Kidney (tissue), 14 donors: Measurements from ENCODE around the gene NEO1. TPM values are rescaled to one million over a fixed set of nuclear protein-coding genes. Genes with fewer than 3 reads are reported as not detected.

Experiments used
- DNase-seq, 5 donors: peaks; one replicate each; pipeline ENCODE4 v3.0.0-alpha.2; 2013 to 2020
- FAIRE-seq: peaks from 2 replicates; lab custom pipeline; 2012; peaks lifted over from hg19 to GRCh38; lab: Jason Lieb, UNC
- H3K27ac ChIP-seq, 2 donors: one replicate each; pipeline ENCODE4 v1.7.0; 2013; ENCODE audit warnings: low read depth in 2 of 2, low read length in 2 of 2, inconsistent platforms in 1 of 2
- H3K27me3 ChIP-seq: one replicate; pipeline ENCODE4 v1.7.1; 2013; ENCODE audit warnings: low read length, inconsistent platforms; ENCODE audit not compliant: control insufficient read depth, insufficient read depth
- H3K36me3 ChIP-seq, 3 donors: one replicate each; pipeline versions ENCODE4 v1.7.0 to v1.7.1; 2013; ENCODE audit warnings: low read length in 3 of 3, control low read depth in 1 of 3, inconsistent platforms in 1 of 3; ENCODE audit not compliant: insufficient read depth in 3 of 3, control insufficient read depth in 2 of 3
- H3K4me1 ChIP-seq, 3 donors: one replicate each; pipeline versions ENCODE4 v1.7.0 to v1.7.1; 2013; ENCODE audit warnings: low read length in 3 of 3, inconsistent platforms in 1 of 3, low read depth in 1 of 3; ENCODE audit not compliant: control insufficient read depth in 2 of 3, insufficient read depth in 2 of 3
- H3K4me3 ChIP-seq, 3 donors: one replicate each; pipeline versions ENCODE4 v1.7.0 to v1.8.1; 2013; ENCODE audit warnings: low read length in 3 of 3, control low read depth in 1 of 3, inconsistent platforms in 1 of 3
- H3K9ac ChIP-seq, 3 donors: one replicate each; pipeline versions ENCODE4 v1.7.0 to v1.7.1; 2013; ENCODE audit warnings: low read length in 3 of 3, control low read depth in 1 of 3, inconsistent platforms in 1 of 3
- H3K9me3 ChIP-seq, 3 donors: one replicate each; pipeline versions ENCODE4 v1.7.0 to v1.7.1; 2013; ENCODE audit warnings: low read length in 3 of 3, control low read depth in 1 of 3, inconsistent platforms in 1 of 3; ENCODE audit not compliant: control insufficient read depth in 2 of 3, insufficient read depth in 1 of 3
- intact Hi-C: fragments of 100-400 bp; cut with DNase I; formaldehyde crosslinking; loops from one replicate; pipeline ENCODE4 v1.11.1; 2022
- polyA plus RNA-seq: library from polyadenylated mRNA; stranded (reverse); fragments of 350-450 nt; fragmentation: Illumina TruSeq; extraction: RNeasy Lipid Tissue Mini Kit (QIAGEN cat#74804); gene quantifications from one replicate; pipeline ENCODE4 v1.2.3, GENCODE V29; 2014; ENCODE audit warnings: low read depth, low replicate concordance; ENCODE audit not compliant: insufficient read depth
- total RNA-seq: library from RNA; stranded (reverse); fragmentation: NEBNext Ultra II Directional; extraction: Animal tissue kit (Norgen Biotek cat#: 25700); gene quantifications from one replicate; pipeline ENCODE4 v1.2.1, GENCODE V29; 2021
- TF ChIP-seq, protein P1 (sequence below): IDR thresholded peaks from 3 replicates; pipeline ENCODE4 v1.5.1; 2012; ENCODE audit warnings: mild to moderate bottlenecking, moderate library complexity, borderline replicate concordance; ENCODE audit not compliant: insufficient read depth; ENCODE audit errors: extremely low read depth
- donor health status: control.
- donor health status: control.
- donor health status: control.
- donor health status: control.
- donor health status: control.
- donor health status: DM: yes; HTN: yes; CAD: no.
- donor health status: Normal renal cell carcinoma (clear cell type).

NEO1 gene
- total and polyA plus RNA-seq, 2 donors from 2014 or later, result 12.4 to 43.3 TPM

- Histone ChIP-seq H3K27ac (no peak overlapping the region), H3K4me1 (no peaks in the 10 kb centered on the region)
- FAIRE-seq, result no peak
Observed at GRCh38 chr15:73005446-73005845, 46.8 kb upstream of the NEO1 start.

GRCh38 chr15:73006523-73006922 lies 45.7 kb upstream of the NEO1 start:
- DNase-seq (no peak), FAIRE-seq (no peak)
- Histone ChIP-seq H3K9ac (no peak overlapping the region), H3K4me3 (no peak overlapping the region), H3K9me3 (no peaks in the 10 kb centered on the region), H3K36me3 (no peaks in the 10 kb centered on the region), H3K27me3 (no peaks in the 10 kb centered on the region), H3K27ac (no peak overlapping the region), H3K4me1 (no peaks in the 10 kb centered on the region)
- TF ChIP-seq, protein P1, sequence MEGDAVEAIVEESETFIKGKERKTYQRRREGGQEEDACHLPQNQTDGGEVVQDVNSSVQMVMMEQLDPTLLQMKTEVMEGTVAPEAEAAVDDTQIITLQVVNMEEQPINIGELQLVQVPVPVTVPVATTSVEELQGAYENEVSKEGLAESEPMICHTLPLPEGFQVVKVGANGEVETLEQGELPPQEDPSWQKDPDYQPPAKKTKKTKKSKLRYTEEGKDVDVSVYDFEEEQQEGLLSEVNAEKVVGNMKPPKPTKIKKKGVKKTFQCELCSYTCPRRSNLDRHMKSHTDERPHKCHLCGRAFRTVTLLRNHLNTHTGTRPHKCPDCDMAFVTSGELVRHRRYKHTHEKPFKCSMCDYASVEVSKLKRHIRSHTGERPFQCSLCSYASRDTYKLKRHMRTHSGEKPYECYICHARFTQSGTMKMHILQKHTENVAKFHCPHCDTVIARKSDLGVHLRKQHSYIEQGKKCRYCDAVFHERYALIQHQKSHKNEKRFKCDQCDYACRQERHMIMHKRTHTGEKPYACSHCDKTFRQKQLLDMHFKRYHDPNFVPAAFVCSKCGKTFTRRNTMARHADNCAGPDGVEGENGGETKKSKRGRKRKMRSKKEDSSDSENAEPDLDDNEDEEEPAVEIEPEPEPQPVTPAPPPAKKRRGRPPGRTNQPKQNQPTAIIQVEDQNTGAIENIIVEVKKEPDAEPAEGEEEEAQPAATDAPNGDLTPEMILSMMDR, result no peak
- intact Hi-C loops, result no loop called here

More at GRCh38 chr15:73005446-73005845, 46.8 kb upstream of the NEO1 start:
- no peaks in the 10 kb centered on the region for H3K27me3 ChIP-seq
- DNase-seq, result no peak
- H3K9me3 ChIP-seq, result no peaks in the 10 kb centered on the region
- no peak overlapping the region for H3K4me3 ChIP-seq
- H3K36me3 ChIP-seq, result no peaks in the 10 kb centered on the region
- TF ChIP-seq, protein P1, result no peak
- intact Hi-C loops, result no loop called here
- H3K9ac ChIP-seq, result no peak overlapping the region

DNA sequence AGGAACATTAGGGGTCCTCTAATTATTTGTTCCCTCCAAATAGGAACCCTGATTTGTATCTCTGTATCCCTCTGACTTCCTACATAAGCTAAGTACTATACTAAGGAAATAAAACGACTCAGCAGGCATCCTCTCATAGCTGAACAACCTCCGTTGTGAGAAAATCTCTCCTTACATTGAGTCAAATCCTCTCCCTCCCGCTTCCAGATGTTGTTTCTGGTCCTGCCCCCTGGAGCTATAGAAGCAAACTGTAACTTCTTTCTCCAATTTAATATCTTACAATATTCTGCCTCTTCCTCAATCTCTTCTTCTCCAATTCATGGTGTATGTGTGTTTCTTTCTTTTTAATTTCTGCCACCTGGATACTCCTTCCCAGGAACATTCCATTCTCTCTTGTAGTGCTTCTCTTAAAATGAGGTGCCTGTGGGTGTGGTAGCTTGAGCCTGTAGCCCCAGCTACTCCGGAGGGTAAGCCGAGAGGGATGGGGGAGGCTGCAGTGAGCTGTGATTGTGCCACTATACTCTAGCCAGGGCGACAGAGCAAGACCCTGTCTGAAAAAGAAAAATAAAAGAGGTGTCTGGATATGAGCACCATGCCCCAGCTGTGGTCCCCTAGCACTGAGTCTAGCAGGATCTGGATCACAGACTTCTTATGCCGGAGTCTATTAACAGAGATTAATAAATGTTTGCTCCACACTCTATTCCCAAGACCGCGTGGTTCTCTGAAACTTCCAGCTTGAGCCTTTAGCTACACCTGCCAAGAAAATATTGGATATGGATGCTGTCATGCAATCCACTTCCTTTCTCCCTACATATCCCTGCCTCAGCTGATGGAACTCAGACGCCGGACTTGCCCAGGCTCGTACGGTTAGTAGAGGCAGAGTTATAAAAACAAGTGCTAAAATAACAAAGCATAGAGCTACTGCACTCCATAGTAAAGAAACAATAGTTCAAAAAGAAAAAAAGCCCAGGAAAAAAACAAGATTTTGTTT lies 42.9 kb upstream of the NEO1 start:
- intact Hi-C loops, result no loop called here
- Histone ChIP-seq H3K9me3 (no peaks in the 10 kb centered on the region), H3K4me1 (no peaks in the 10 kb centered on the region), H3K27me3 (no peaks in the 10 kb centered on the region), H3K36me3 (no peaks in the 10 kb centered on the region), H3K9ac (no peak overlapping the region), H3K27ac (no peak overlapping the region), H3K4me3 (no peak overlapping the region)
- DNase-seq, result no peak
- no peak for FAIRE-seq
- TF ChIP-seq, protein P1, result no peak
